HG03097 (cell line): ENCODE results near the gene CENPM.

Experiments
- ATAC-seq: cut with Tn5 transposase; IDR thresholded peaks from one replicate; pipeline ENCODE4 v1.9.1; 2021; ENCODE audit not compliant: unreplicated experiment, low FRiP score

The CENPM gene, protein sequence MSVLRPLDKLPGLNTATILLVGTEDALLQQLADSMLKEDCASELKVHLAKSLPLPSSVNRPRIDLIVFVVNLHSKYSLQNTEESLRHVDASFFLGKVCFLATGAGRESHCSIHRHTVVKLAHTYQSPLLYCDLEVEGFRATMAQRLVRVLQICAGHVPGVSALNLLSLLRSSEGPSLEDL

DNA sequence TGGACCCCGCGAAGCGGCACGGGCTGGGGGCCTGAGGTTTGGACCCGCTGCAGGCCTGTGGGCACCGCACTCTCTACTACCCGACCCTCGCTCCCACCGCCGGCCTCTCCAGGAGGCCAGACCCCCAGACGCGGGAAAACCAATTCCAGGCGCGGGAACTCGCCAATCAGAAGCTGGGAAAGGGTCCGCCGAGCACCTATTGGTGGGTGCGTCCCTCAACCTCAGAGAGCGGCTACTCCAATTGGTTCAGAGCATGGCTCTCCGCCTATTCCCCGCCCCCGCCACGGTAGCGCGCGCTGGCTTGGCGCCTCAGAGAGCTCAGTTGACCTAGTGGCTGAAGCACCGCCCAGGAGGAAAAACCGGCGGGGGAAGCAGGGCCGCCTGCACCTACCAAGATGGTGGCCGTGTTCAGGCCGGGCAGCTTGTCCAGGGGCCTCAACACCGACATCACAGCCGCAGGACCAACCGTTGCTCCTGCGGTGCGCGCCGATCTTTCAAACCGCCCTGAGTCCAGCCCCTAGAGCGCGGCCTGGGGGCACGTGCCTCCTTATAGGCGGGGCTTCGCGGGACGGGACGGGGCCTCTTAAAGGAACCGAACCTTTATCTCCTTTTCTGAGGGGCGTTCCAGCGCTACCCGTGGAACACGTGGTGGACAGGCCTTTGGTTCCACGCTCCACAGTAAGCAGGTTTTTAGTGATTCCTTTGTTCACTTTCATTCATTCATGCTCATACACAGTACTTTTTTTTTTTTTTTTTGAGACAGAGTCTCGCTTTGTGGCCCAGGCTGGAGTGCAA lies at the start of gene CENPM:
CENPM (minus strand) TSS at position 524 of the 795 bp plus-strand sequence; CDS start at position 448, 76 bp downstream.
- ATAC-seq = peak; percentile 61

DNA sequence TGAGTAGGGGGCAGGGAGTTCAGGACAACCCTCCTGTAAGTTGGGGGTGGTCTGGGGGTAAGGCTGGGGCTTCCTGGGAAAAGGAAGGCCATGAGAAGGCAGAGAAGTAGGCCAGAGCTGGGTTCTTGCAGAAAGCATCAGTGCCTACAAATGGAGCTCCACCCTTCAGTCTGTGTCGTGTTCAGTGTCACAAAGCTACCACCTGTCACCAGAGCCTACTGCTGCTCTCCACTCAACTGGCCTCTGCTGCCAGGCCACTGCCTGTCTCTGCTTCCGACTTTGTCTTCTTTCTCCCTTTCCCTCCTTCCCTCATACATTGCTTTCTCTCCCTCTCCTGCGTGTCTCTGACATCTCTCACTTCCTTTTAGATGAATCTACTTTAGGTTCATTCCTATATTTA lies 48.3 kb upstream of the CENPM start:
- no peak for ATAC-seq

DNA sequence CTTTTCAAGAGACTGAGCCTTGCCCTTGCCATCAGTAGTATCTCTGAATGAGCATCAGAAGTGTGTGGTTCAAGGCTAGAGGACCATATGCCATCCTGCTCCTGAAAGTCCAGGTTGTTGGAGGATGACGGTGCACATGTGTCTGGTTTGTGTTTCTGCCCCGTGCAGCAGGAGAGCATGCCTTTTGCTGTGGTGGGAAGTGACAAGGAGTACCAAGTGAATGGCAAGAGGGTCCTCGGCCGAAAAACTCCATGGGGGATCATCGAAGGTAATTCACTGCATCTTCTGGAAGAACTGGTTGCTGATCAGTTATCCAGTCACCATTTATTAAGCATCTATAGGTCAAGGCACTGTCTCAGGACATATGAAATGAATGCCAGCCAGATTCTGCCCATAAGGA lies 45.5 kb upstream of the CENPM start:
- ATAC-seq = no peak

DNA sequence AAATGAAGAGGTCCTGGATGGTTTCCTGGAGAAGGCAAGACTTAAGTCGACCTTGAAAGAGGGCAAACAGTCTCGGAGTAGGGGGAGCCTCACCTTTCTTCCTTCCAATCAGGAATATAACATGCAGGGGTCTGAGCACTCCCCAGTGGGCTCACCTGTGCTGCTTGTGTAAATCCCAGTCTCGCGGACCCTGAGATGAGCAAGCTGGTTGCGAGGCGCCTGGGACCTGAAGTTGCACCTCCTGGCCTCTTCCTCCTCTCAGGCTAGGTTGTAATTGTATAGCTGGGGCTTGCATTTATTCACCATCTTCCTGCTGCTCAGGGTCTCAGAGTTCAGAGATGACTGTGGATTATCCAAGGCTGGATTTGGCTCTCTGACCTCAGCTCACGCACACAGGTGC lies 44.2 kb upstream of the CENPM start:
- ATAC-seq = no peak

DNA sequence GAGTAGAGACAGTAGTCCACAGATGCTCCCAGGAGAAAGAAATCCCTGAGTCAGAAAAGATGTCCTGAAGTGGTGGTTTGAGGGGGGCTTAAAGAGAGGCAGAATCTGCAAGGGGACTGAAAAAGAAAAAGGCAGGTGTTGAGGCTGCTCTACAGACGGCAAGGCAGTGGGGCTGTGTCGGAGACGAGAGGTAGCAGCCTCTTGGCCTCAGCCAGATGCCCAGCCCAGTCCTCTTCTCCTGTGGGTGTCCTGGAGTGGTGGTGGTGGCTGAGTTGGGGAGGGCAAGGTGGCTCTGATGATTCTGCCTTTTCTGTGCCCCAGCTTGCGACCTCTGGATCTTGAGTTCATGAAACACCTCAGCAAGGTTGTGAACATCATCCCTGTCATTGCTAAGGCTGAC lies 42.3 kb upstream of the CENPM start:
- ATAC-seq = no peak

DNA sequence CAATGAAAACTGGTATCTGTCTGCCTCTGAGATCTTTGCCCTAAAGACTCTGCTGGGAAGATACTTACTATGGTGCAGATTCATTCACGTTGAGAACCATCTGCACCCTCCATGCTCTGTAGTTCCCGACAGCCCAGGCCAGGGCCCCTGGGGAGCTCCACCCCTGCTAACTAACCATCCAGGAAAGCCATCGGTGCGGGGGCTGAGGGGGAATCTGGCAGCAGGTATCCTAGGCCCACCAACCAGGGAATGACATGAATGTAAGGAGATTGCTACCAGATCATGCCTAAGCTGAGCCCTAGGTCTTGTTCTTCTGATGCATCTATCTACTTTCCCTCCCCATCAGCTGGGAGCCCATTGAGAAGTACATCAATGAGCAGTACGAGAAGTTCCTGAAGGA lies 40.3 kb upstream of the CENPM start:
- no peak for ATAC-seq

DNA sequence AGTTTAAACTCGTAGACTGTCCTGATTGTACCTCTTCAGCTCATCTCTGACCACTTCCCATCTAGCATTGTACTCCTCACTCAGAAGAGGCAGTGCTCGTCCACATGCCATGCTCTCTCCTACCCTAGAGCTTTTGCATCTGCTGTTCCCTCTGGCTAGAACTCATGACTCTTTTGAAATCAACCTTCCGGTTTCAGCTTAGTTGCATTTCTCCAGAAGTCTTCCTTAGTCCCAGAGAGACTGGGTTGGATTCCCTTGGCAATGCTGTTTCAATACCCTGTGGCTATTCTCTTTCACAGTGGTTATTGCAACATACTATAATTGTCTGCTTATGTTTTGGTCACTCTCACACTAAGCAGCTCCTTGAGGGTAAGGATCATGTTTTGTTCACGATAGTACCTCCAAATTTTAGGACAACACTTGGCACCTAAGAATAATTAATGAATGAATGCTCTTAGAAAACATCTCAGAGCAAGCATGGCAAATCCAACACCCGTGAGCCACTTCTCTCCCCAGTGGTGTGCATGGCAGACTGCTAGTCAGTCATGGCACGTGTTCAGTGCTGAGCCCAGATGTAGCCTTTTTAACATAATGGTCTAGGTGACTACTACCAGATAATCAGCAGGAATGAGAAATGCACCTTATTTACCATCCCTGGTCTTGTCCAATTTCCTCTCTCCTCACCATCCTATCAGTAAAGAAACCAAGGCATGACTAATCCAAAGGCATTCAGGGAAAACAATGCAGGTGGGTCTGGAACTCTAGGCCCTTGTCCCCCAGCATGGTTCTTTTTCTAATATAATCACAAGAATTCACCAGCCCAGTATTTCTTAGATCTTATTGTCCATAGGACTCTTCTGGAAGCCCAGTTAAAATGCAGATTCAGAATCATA lies 36.8 kb upstream of the CENPM start:
- no peak for ATAC-seq

DNA sequence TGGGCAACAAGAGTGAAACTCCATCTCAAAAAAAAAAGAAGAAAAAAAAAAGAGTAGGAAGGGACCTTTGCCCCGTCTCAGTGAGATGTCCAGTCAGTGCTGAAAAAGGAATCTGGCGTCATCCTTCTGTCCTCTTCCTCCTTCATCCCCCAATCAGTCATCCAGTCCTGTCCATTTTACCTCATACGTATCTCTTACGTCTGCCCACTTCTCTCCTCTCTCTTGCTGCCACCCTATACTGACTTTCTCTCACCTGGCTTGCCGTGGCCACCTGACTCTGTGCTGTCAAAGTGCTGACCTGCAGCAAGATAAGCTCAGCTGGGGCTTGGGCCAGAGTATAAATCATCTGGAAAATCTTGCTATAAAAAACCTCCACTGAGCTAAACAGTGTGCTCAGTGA lies 35.9 kb upstream of the CENPM start:
- no peak for ATAC-seq

DNA sequence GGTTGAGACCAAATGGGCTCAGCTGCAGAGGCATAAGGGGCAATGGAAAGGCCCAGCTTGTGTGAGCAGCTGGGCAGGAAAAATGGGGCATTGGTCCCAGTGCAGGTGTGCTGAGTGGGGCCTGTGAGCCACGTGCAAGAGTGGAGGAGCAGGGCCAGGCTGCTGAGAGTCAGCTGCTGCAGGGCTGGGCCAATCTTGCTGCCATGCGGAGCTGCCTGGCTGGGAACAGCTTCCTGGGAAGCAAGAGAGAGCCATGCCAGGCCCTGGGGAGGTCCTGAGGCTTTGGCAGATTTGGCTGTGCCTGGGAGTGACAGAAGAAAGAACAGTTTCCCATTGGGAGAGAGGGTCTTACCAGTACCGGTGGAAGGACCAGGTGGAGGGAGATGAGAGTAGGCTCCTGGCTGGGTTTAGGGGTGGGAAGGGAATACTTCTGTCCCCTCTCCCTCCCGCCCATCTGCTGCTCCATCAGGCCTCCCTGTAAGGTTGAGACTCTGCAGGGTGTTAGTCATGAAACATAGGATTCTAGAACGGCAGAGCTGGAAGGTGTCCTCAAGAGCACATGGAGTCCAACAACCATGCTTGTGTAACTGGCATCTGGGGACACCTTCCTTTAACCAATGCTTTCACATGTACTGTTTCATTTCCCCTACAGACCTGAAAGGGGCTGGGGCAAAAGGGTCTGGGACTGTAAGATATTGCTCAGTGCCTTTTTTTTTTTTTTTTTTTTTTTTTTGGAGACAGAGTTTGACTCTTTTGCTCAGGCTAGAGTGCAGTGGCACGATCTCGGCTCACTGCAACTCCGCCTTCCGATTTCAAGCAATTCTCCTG lies 32.7 kb upstream of the CENPM start:
- ATAC-seq = no peak

DNA sequence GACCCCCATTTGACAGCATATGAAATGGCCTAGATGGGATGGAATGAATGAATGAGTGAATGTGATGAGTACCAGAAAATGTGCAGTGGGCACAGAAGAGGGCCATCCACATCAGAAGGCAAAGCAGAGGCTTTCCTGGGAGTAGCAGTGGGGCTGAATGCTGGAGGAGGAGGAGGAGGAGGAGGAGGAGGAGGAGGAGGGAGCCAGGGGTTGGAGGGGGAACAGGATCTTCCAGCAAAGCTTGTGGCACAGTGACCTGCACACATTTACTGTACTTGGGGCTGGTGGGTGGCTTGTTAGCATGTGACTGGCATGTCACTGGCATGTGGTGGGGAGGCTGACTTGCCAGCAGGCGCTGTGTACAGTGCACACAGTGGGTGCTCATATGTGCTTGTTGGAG lies 31.8 kb upstream of the CENPM start:
- ATAC-seq = no peak

DNA sequence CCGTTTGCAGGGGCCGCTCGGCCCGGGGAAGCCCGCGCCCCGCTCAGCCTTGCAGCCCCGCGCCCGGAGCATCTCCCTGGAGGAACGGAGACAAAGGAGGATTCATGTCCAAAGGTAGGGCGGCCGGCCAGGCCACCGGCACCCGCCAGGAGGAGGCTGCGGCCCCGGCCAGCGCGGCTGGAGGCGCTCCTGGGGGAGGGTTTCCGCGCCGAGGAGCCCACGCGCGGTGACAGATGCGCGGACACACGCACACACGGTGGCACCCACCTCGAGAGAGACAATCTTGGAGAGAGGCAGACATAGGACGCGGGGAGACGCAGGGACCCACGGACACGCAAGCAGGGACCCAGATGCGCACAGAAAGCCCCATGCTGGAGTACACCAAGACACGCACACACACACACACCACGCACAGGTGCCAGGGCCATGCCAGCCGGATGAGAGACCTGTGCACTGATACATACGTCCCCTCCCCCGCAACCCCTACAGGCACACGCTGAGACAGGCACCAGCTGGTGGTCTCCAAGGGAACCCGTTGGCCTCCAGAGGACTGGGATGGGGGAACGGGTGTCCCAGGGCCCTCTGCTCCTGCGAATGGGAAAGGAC lies 30.1 kb upstream of the CENPM start:
- ATAC-seq = no peak

DNA sequence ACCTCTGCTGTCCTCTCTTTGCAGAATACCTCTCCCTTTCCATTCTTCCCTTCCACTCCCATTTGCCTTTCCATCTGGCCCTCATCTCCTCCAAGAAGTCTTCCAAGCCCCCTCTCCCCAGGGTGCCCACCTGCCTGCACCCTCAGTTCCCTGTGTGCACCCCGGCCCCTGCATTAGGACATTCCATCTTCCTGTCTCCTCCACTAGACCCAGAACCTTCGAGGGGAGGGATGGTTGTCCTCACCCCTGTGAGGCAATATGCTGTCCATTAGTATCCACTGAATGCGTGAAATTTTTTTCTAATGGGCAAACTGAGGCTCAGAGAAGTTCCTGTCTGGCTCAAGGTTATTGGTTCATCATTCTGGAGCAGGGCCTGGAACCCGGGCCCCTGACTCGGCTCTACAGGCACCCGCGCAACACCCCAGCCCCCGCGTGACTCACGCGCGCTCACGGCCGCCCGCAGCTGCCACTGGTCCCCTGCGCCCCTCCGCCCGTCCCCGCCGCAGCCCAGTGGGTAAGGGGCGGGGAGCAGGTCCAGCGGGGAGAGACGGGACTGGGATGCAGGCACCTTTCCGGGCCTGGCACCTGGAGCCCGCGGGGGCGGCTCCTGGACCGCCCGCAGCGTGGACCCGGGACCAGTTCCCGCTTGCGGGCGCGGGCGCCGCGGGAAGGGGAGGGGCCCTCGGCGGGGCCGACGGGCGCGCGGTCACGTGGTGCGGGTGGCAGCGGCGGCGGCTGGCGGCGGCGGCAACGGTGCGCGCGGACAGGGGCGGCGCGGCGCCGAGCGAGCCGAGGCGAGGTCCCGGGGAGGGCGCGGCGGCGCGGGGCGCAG lies 29.3 kb upstream of the CENPM start:
- no peak for ATAC-seq

DNA sequence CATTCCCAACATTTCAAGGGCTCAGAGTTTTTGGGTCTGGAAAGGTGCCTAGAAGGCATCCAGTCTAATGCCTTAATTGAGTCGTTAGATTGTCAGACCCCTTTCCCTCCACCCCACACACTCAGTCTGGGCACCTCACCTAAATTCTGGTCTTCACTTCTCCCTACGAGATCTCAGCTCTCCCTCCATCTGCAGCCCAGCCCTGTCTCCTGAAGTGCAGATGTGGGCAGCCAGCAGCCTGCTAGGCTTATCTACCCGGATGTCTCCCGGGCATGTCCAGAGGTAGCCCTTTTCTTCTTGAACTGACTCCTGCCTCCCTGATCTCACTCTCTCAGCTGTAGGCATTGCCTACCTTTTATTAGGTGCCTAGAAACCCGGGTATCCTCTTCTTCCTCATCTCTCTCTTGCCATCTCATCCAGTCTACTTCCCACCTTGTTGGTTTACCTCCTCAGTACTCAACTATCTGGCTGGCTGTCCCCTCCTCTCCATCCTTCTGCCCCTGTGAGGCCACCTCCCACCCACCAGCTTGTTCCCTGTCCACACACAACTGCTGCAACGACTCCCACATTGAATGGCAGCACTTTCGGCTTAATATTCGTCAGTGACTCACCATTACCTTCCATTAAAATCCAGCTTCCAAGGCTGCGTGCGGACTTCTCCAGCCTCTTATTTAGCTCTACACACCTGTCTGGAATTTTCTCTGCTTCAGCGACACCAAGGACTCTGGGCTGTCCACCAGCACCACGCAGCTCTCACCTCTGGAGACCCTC lies 28.5 kb upstream of the CENPM start:
- ATAC-seq = no peak

DNA sequence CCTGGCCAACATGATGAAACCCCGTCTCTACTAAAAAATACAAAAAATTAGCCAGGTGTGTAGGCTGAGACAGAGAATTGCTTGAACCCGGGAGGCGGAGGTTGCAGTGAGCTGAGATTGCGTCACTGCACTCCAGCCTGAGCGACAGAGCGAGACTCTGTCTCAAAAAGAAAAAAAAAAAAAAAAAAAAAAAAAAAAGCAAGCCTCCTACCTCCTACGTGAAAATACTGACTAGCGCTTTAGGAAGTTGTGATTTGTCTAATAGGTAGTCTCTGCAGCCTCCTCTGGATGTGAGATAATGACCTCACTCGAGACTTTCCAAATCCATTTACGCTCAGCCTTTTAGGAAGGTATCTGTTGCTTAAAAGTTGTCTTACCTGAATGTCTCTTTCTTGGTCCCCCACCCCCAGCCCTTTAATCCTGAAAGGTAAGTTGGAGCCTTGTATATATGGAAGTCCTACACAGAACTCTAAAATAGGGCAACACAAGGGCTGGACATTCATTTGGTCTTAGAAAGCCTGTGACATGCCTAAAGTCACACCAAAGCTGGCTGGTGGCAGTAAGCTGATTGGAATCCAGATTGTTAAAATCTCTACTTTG lies 27.8 kb upstream of the CENPM start:
- ATAC-seq = no peak

DNA sequence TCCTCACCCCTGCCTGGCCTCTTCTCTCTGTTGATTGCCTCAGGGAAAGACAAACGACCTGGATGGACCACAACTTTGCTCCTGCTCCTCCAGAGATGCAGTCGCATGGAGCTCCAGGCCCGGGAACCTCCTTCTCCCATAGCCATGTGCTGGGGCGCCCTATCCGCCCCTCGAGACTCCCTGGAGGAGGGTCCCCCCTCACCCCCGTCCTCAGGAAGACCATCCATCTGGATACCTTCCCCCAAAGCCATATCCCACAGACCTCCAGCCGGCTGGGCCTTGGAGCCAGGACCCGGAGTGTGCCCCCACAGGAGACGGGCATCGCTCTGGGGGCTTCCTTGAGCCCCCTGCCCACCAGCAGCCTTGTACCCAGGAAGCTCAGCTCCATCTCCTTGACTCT lies 24.5 kb upstream of the CENPM start:
- ATAC-seq = no peak

DNA sequence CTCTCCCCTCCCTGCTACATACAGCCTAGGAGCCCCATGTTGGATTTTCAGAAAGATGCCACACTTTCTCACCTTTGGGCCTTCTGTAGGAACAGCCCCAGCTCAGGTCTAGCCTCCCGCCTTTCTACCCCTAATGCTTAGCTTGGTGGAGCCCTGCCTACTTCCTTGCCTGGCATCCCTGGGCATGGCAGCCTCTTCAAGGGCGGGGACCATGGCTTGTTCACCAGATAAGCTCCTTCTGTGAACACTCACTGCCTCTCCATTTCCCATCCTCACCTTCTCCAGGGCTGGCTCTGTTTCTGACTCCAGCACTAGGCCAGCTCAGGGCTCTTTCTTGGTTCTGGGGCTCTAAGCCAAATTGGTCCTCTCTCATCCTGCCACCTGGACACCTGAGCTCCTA lies 23.6 kb upstream of the CENPM start:
- no peak for ATAC-seq

DNA sequence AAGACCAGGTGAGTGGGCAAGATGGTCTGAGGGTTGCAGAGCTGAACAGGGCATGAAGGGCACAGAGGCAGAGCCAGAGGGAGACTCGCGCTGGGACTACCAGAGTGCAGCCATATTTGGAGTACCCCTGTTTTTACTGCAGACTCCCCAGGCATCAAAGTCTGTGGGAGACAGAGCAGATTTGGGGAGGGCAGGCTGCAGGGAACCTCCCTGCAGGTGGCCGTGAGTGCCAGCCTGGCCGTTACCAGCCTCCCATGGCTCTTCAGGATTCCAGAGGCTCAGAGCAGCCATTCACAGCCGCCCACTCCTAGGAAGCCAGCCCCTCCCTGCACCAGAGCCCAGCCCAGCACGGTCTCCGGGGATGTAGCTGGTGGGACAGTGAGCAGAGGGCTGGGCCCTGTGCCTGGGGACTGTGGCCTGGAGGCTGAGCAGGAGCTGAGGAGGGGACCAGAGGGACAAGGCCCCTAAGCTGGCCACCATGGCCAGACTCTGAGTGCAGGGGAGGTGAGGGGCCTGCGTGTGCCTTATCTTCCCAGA lies 22.2 kb upstream of the CENPM start, which contains the start of gene SEPTIN3:
SEPTIN3 (plus strand) TSS at position 334 of the 537 bp plus-strand sequence. CDS start 2,050 bp downstream, outside the sequence.
- no peak for ATAC-seq

DNA sequence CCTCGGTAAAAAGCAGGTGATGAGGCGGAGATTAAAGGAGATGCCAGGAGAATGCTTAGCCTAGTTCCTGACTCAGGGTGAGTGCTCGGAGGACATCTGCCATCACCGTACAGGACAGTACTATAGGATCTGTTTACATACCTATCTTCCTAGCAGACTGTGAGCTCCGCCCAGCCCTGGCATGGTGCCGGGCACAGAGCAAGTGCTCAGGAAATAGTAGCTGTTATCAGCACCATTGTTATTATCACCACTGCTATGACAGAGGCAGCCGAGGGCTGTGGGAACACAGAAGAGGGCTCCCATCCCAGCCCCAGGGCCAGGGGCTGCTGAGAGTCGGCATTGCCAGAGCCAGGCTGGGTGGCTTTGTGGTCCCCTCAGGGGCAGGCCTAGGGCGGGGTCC lies 21.6 kb upstream of the CENPM start:
- ATAC-seq = no peak
